Measurements from ENCODE around the gene SUGCT.

DNA sequence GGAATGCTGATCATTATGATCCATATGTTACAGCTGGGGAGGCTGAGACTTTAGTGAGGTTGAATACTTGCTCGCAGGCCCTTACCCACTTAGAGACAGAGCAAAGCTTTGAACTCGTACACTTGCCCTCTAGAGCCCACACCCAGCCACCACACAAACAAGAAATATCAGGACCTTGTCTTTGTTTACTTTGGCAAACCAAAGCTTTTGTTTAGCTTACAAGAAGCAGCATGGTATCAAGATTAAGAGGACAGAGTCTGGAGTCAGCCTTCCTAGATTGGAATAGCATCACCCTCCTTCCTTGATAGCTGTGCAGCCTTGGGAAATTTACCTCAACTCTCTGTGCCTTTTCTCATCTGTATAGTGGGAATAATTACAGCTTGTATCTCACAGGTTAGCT, 477.5 kb downstream of the SUGCT start:
- no peak for TF ChIP-seq CTCF (conservative IDR thresholded peaks at IDR 0.05 in 1 of 2, IDR thresholded peaks at IDR 0.05 in 1 of 2; ENCODE audit: extremely low read depth in 1 of 2, insufficient read depth in 1 of 2, low read depth in 1 of 2, low read length in 2 of 2)
- TF ChIP-seq EZH2 (IDR thresholded peaks at IDR 0.05; ENCODE audit: borderline replicate concordance, low read length): no peak
